Mucosa of descending colon (tissue), 3 donors: ENCODE measurements around the gene LEFTY2. TPM values are rescaled to one million over a fixed set of nuclear protein-coding genes. Genes with fewer than 3 reads are reported as not detected.
A peak's percentile ranks its signal among the peaks of the same experiment; 100 is the strongest.

ENCODE experiments used
- ATAC-seq: fragments of 200-7000 bp; cut with Tn5 transposase; one replicate; pipeline ENCODE4 v1.9.1; 2020; ENCODE audit warnings: mild to moderate bottlenecking, moderate library complexity
- DNase-seq, 3 donors: peaks; one replicate each; pipeline ENCODE4 v3.0.0-alpha.2; 2020
- H3K36me3 ChIP-seq: fragments of 200-600 bp; one replicate; pipeline ENCODE4 v1.8.0; 2021; ENCODE audit warnings: low read depth, mild to moderate bottlenecking
- H3K4me1 ChIP-seq: fragments of 200-600 bp; one replicate; pipeline ENCODE4 v1.8.0; 2021; ENCODE audit warnings: low read depth, mild to moderate bottlenecking
- H3K4me3 ChIP-seq: fragments of 200-600 bp; one replicate; pipeline ENCODE4 v1.8.0; 2021; ENCODE audit warnings: mild to moderate bottlenecking
- H3K9me3 ChIP-seq: fragments of 200-600 bp; one replicate; pipeline ENCODE4 v1.8.0; 2021; ENCODE audit warnings: mild to moderate bottlenecking
- CTCF ChIP-seq: fragments of 200-600 bp; IDR thresholded peaks from one replicate; pipeline ENCODE4 v1.8.0; 2022; ENCODE audit warnings: antibody characterized with exemption, mild to moderate bottlenecking
- intact Hi-C, 2 donors: fragments of 100-400 bp; cut with DNase I in 1 of 2; cut with micrococcal nuclease in 1 of 2; formaldehyde crosslinking; loops; one replicate each; pipeline versions ENCODE4 v1.11.0 to v1.11.1; 2022; cut with DNase I, micrococcal nuclease
- total RNA-seq, 3 donors: library from RNA; stranded (reverse); fragmentation: NEBNext Ultra II Directional in 2 of 3; extraction: Animal tissue kit (Norgen Biotek cat#: 25700) in 2 of 3; gene quantifications; one replicate each; pipeline versions ENCODE4 v1.2.1 to v1.2.4, GENCODE V29; 2021 to 2023
- donor health status: DM: no; HTN: no; CAD: no; lungs with moderate emphysema.
- donor health status: DM: no; HTN: no; CAD: no.
- donor health status: DM: no; HTN: yes; CAD: no.

LEFTY2 gene
- total RNA-seq, 3 donors from 2014 or later = 0.32 to 0.77 (median 0.35) TPM

GRCh38 chr1:225891229-225891972, 49.6 kb downstream of the LEFTY2 start:
- no peaks in the 10 kb centered on the region for H3K36me3 ChIP-seq
- no peaks in the 10 kb centered on the region for H3K9me3 ChIP-seq
- ATAC-seq = peak; percentile 70
- DNase-seq = peak; percentile 55 to 71 (median 65)
- peaks cover 22% of the 10 kb centered on the region for H3K4me1 ChIP-seq
- intact Hi-C loops = no loop called here
- no peak for TF ChIP-seq CTCF
- no peak overlapping the region for H3K4me3 ChIP-seq

- TF ChIP-seq CTCF = no peak
- no peak overlapping the region for H3K4me3 ChIP-seq
- no peaks in the 10 kb centered on the region for H3K9me3 ChIP-seq
- DNase-seq (peak; percentile 58 to 65 (median 62)), ATAC-seq (peak; percentile 44)
- H3K36me3 ChIP-seq = no peaks in the 10 kb centered on the region
- intact Hi-C loops = no loop called here
- peaks cover 23% of the 10 kb centered on the region for H3K4me1 ChIP-seq
Observed at GRCh38 chr1:225890346-225891228, 50.4 kb downstream of the LEFTY2 start.

- intact Hi-C loops = no loop called here
- H3K4me1 ChIP-seq = peaks cover 23% of the 10 kb centered on the region
- H3K4me3 ChIP-seq = no peak overlapping the region
Observed at GRCh38 chr1:225889743-225890142, 51.3 kb downstream of the LEFTY2 start.

GRCh38 chr1:225888898-225889601, 52.0 kb downstream of the LEFTY2 start, which contains the start of gene LEFTY1:
LEFTY1 (minus strand) TSS chr1:225889146; CDS start chr1:225889066, 80 bp downstream.
- peak; percentile 61 for ATAC-seq

More at GRCh38 chr1:225889743-225890142, 51.3 kb downstream of the LEFTY2 start:
- ATAC-seq (peak; percentile 35), DNase-seq (peak in 2 of 3 donors; percentile 11 to 39)
- Histone ChIP-seq H3K9me3 (no peaks in the 10 kb centered on the region), H3K36me3 (no peaks in the 10 kb centered on the region)
- no peak for TF ChIP-seq CTCF

More at GRCh38 chr1:225888898-225889601, 52.0 kb downstream of the LEFTY2 start, which contains the start of gene LEFTY1:
- TF ChIP-seq CTCF = no peak
- intact Hi-C loops = no loop called here
- no peaks in the 10 kb centered on the region for H3K9me3 ChIP-seq
- no peaks in the 10 kb centered on the region for H3K36me3 ChIP-seq
- peak; percentile 64 to 83 (median 74) for DNase-seq
- H3K4me1 ChIP-seq = peaks cover 23% of the 10 kb centered on the region
- H3K4me3 ChIP-seq = peak within 1 kb of the TSS; percentile 22
